Hematopoietic multipotent progenitor cell treated with erythropoietin and hydrocortisone succinate and interleukin-3 and kit ligand, for 15 days (in vitro differentiated cells): Measurements from ENCODE around the gene CYP1A2.

Source experiments
- DNase-seq: peaks from one replicate; pipeline ENCODE4 v3.0.0-alpha.2; 2015; ENCODE audit warnings: low spot score

The CYP1A2 gene

DNA sequence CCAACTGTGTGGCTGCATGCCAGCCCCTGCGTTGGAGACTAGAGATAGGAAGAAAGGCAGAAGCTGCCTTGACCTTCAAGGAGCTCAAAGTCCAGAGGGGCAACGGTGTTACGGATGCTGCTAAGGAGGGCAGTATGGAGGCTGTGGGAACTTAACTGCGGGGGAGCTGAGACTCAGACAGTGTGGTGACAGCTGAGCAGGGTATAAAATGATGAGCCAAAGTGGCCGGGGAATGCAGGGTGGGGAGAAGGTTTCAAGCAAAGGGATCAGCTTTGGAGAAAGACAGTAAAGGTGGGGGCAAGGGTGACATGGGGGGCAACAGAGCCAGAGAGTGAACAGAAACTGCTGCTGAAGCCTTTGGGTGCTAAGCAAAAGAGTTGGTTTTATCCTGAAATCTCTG lies 6.2 kb upstream of the CYP1A2 start:
- DNase-seq = no peak

- DNase-seq = no peak
Observed at GRCh38 chr15:74746389-74746788, 2.3 kb upstream of the CYP1A2 start.

GRCh38 chr15:74749832-74750231 lies 1.2 kb downstream of the CYP1A2 start:
- DNase-seq = no peak

DNA sequence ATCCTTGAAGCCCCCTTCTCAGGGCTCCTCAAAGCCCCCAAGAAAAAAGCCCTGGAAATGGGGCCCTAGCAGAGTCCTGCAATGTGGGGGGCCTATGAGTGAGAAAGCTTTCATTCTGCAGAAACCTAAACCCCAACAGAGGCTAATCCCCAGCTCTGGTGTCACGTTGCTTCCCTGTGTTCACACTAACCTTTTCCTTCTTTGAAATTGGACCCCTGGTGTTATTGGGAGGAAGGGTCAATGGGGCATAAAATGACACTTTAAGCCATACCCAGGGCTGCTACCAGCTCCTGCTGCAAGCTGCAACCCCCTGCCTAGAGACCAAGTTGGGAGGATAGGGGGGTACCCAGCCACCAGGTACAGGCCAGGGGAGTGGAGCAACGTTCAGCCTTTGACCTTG lies 2.1 kb downstream of the CYP1A2 start:
- DNase-seq = no peak

DNA sequence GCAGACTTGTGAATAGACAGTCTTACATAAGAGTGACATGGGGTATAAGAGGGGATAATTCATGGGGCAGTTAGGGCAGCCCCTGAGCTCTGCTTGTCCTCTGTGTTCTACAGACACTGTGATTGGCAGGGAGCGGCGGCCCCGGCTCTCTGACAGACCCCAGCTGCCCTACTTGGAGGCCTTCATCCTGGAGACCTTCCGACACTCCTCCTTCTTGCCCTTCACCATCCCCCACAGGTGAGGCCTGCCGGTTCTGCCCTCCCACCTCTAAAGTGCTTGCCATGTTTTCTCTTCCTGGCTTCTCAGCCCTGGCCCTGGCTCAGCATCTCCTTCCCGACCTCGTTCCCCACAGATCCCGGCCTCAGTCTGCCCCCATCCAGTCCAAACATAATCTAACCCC lies 3.4 kb downstream of the CYP1A2 start:
- no peak for DNase-seq

- no peak for DNase-seq
Observed at GRCh38 chr15:74752531-74752930, 3.9 kb downstream of the CYP1A2 start.

DNA sequence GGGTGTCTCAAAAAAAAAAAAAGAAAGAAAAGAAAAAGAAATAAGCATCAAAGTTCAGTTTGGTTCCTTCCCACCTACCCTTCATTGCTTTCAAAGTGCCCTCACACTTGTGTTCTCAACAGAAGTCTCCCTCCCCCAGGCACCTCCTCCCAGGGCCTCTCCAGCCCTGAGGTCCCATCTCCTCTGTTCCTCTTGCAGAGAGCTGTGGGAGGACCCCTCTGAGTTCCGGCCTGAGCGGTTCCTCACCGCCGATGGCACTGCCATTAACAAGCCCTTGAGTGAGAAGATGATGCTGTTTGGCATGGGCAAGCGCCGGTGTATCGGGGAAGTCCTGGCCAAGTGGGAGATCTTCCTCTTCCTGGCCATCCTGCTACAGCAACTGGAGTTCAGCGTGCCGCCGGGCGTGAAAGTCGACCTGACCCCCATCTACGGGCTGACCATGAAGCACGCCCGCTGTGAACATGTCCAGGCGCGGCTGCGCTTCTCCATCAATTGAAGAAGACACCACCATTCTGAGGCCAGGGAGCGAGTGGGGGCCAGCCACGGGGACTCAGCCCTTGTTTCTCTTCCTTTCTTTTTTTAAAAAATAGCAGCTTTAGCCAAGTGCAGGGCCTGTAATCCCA lies 6.1 kb downstream of the CYP1A2 start:
- DNase-seq = no peak

GRCh38 chr15:74758736-74759135 lies 10.1 kb downstream of the CYP1A2 start:
- no peak for DNase-seq

- DNase-seq = no peak
Observed at GRCh38 chr15:74762791-74763150, 14.1 kb downstream of the CYP1A2 start.

GRCh38 chr15:74763416-74763815 lies 14.8 kb downstream of the CYP1A2 start:
- DNase-seq = no peak

DNA sequence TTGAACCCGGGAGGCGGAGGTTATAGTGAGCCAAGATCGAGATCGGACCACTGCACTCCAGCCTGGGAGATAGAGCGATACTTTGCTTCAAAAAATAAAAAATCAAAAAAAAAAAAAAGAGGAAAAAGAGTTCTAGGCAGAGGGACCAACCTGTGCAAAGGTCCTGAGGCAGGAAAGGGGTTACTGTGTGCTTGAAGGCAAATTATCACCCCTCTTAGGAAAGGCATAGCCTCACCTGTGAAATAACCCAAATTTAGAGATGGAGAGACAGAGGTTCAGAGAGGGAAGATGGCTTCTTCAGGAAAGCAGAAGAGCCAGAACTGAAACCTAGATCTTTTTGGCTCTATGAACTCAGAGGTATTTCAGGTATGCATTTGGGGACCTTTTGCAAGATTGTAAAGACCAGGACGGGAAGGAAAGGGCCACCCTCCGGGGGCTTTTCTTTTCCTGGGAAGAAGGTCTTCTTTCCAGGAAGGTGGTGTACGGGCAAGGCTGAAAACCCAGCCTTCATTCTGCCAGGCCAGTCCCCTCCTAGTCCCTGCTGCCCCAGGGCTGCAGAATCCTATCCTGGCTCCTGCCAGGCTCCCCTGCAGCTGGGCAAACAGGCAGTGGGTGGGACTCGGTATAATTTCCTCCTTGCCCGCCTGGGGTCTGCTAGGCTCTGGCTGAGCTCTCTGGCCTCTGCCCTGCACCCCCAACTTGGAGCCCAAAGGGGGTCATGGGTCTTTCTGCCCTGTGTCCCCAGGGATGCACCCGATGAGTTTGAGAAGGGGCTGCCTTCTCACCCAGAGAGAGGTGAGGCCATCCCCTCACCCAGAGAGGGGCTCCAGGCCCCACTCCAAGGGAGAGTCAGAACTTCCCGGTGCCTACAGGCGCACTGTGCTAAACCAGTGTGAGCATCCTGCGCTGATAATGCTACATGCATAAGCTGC lies 18.8 kb downstream of the CYP1A2 start:
- no peak for DNase-seq

- DNase-seq = no peak
Observed at GRCh38 chr15:74768099-74768770, 19.6 kb downstream of the CYP1A2 start.

DNA sequence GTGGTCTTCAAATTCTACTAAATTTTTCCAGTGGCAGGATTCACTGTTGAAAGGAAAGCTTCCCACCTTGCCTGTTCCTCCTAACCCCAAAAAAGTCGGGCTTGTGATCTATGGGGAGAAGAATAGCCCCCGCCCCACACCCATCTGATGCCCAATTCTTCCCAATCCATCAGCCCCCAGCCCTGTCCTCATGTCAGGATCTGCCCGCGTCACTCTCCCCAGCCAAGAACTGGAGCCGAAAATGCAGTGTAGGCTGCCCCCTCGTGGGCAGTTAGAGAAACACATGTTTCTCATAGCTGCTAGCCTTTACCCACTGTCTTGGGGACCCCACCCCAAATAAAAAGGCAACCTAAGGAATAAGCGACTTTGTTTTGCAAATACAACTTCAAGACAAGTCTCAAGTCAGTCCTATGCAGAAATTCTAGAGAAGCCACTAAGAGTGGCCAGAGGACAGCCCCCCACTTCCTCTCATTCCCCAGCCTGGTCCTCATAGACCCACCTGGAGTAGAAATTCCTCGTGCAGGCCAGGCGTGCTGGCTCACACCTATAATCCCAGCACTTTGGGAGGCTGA lies 20.2 kb downstream of the CYP1A2 start:
- DNase-seq = peak; percentile 62

DNA sequence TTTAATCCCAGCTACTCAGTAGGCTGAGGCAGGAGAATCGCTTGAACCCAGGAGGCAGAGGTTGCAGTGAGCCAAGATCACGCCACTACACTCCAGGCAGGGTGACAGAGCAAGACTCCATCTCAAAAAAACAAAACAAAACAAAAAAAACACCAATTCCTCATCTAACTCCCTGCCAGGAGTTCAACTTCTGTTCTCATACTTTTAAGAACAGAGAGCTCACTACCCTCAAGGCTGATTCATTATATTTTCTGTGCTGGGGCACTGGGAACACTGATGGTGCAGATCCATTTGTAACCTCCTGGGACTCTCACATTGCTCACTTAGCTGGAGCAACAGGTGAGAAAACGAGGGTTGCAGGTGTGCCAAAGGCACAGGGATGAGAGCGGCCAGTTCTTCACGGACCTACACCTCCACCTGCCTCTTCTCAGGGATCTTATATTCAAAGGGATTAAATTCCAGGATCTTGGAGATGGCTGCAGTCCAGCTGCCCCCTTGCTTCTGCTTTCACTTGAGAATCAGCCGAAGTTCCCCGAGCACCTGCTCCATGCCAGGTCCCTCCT lies 20.9 kb downstream of the CYP1A2 start:
- DNase-seq = no peak

GRCh38 chr15:74770211-74770903 lies 21.7 kb downstream of the CYP1A2 start:
- no peak for DNase-seq

DNA sequence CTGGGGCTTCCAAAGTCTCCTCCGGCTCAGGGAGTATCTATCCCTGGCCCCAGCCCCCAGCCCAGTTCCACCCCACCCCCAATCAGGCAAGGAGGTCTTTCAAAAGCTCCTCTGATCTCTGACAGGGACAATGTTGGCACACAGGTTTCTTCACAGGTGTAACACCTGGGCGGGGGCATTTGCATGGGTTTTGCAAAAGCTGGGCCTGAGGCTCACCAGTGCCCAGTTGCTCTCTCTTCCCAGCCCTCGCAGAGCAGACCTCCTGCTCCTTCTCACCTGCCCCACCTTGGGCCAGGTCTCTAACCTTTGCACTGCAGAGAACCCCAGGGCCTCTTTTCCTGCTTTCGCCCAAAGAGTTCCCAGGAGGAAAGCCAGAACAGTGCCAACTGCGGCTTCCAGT lies 24.7 kb downstream of the CYP1A2 start:
- DNase-seq = no peak

DNA sequence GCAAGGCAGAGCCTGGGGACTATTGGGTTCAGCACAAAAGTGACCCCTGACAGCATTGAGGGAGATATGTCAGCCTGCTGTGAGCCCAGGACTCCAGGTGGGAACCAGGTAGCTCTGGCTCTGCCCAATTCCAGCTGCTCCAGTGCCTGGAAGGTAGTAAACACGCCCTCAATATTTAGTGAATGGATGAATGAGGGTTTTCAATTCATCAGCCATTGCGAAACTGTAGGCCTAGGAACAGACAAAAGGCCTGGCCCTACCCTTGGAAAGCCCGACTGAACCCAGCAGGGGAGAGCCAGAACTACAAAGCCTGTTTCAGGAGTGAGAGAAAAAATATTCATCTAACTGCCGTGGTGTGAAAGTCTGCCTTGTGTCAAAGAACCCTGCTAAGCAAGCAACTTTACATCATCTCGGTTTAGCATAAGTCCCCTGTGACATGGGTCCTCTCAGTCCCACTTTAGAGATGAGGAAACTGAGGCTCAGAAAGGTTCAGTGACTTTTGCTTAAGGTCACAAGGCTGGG lies 25.1 kb downstream of the CYP1A2 start:
- no peak for DNase-seq

GRCh38 chr15:74775132-74775562 lies 26.5 kb downstream of the CYP1A2 start:
- DNase-seq = no peak

- no peak for DNase-seq
Observed at GRCh38 chr15:74775894-74776293, 27.2 kb downstream of the CYP1A2 start.

DNA sequence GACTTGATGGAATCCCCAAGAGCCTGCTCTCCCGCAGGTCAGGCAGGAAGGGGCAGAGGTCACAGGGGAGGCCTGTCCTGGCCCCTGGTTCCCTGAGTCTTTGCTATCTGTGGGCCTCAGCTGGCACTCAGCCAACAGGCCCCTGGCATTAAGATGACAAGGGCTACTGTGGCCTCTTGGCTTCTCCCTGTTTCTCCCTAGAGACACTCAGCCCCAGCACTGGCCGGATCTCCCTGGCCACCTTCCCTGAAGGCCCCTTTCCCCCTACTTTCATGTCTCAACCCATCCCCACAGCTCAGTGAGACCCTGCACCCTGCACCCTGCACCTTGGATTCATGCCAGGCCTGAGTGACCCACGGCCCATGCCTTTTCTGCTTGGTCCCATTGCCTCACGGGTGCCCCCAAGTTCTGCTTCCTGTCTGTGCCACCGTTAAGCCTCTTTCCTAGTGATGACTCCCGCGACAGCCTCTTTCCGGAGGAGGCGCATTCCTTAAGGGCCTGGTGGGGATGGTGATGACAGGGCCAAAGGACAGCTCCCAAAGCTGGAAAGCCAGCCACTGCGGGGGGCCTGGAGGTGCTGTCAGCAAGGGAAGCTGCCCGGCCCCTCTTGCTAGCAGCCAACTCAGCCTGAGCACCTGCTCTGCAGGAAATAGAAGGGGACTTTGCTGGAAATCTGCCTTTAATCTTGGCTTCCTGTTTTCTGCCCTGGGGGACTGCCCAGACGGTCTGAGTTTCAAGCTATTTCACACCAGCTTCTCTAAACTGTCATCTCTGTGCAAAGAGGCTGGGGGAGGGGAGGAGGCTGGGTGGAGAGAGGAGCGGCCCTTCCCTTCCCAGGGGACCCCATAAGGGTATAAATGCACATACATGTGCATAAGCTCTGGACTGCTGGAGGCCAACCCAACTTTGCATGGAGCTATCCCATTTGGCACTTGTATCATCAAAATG lies 28.4 kb downstream of the CYP1A2 start:
- no peak for DNase-seq
